Testis (tissue), 3 donors: ENCODE measurements around the gene KRCC1. TPM values are rescaled to one million over a fixed set of nuclear protein-coding genes. Genes with fewer than 3 reads are reported as not detected.

Source experiments
- DNase-seq: peaks from one replicate; pipeline ENCODE4 v3.0.0-alpha.2; 2019
- H3K27ac ChIP-seq, 2 donors: fragments of 200-600 bp; sonication (generic); one replicate each; pipeline ENCODE4 v1.5.1; 2019
- H3K27me3 ChIP-seq: fragments of 200-600 bp; sonication (generic); one replicate; pipeline ENCODE4 v1.5.1; 2019
- H3K36me3 ChIP-seq: fragments of 200-600 bp; sonication (generic); one replicate; pipeline ENCODE4 v1.5.1; 2017; ENCODE audit warnings: low read depth; ENCODE audit errors: missing control alignments
- H3K4me1 ChIP-seq: fragments of 200-600 bp; sonication (generic); one replicate; pipeline ENCODE4 v1.5.1; 2019
- H3K4me3 ChIP-seq, 2 donors: fragments of 200-600 bp; sonication (generic); one replicate each; pipeline ENCODE4 v1.5.1; 2017 to 2019
- H3K9me3 ChIP-seq: fragments of 200-600 bp; sonication (generic); one replicate; pipeline ENCODE4 v1.5.1; 2017
- POLR2A ChIP-seq: fragments of 450-650 bp; IDR thresholded peaks from one replicate; pipeline ENCODE4 v1.6.1; 2017; ENCODE audit warnings: antibody characterized with exemption, mild to moderate bottlenecking, moderate library complexity
- WGBS, 2 donors: methylation state at CpG; one replicate each; pipeline ENCODE4 v1.1.5; 2018; 5-methylcytosine and 5-hydroxymethylcytosine counted together
- intact Hi-C: fragments of 100-400 bp; cut with DNase I; formaldehyde crosslinking; loops from one replicate; pipeline ENCODE4 v1.15.1; 2023; ENCODE audit warnings: low total_unique reads
- polyA plus RNA-seq: library from polyadenylated mRNA; stranded (reverse); fragments of 350-450 nt; fragmentation: Illumina TruSeq; extraction: RNeasy Lipid Tissue Mini Kit (QIAGEN cat#74804); gene quantifications from one replicate; pipeline ENCODE4 v1.2.3, GENCODE V29; 2014; ENCODE audit warnings: low read depth, low replicate concordance; ENCODE audit not compliant: insufficient read depth
- total RNA-seq, 2 donors: library from RNA; depleted of rRNA; stranded (reverse); fragments of >200 nt; gene quantifications; one replicate each; pipeline ENCODE4 v1.2.3, GENCODE V29; 2016
- TF ChIP-seq, protein P1 (sequence below), 3 experiments: fragments of 450-650 bp in 2 of 3; fragments of 200-600 bp in 1 of 3; sonication (generic) in 1 of 3; IDR thresholded peaks; one replicate each; pipeline ENCODE4 v1.5.1; 2016 to 2019; ENCODE audit warnings: antibody characterized with exemption in 3 of 3, mild to moderate bottlenecking in 2 of 3, moderate library complexity in 1 of 3

The KRCC1 gene
- total and polyA plus RNA-seq, 3 donors from 2014 or later = 15.4 to 21.1 (median 16.9) TPM

DNA sequence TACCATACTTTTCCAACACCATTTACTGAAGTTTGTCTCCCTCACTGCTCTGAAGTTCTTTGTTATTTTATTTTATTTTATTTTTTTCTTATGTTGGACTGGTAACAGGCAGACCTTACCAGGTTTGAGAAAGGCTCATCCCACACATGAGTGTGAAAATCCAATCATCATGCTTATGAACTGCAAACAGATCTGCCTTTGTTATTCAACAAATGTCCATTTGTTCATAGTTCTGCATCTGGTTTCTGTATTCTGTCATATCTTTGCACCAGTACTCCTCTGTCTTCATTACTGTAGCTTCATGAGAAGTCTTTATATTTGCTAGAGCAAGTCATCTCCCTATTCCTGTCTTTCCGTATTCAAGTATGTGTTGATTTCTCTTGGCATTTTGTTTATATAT, 44.6 kb downstream of the KRCC1 start:
- no peaks in the 10 kb centered on the region for H3K27me3 ChIP-seq
- H3K36me3 ChIP-seq = no peaks in the 10 kb centered on the region
- 55 to 66% methylated on average over 1 of the region's 1 CpG for WGBS, 2 donors
- H3K4me3 ChIP-seq = no peak overlapping the region
- no peaks in the 10 kb centered on the region for H3K9me3 ChIP-seq
- H3K27ac ChIP-seq = no peak overlapping the region
- intact Hi-C loops = no loop called here
- DNase-seq = no peak
- H3K4me1 ChIP-seq = no peaks in the 10 kb centered on the region
- no peak for TF ChIP-seq POLR2A
- TF ChIP-seq, protein P1, sequence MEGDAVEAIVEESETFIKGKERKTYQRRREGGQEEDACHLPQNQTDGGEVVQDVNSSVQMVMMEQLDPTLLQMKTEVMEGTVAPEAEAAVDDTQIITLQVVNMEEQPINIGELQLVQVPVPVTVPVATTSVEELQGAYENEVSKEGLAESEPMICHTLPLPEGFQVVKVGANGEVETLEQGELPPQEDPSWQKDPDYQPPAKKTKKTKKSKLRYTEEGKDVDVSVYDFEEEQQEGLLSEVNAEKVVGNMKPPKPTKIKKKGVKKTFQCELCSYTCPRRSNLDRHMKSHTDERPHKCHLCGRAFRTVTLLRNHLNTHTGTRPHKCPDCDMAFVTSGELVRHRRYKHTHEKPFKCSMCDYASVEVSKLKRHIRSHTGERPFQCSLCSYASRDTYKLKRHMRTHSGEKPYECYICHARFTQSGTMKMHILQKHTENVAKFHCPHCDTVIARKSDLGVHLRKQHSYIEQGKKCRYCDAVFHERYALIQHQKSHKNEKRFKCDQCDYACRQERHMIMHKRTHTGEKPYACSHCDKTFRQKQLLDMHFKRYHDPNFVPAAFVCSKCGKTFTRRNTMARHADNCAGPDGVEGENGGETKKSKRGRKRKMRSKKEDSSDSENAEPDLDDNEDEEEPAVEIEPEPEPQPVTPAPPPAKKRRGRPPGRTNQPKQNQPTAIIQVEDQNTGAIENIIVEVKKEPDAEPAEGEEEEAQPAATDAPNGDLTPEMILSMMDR (IDR thresholded peaks at IDR 0.05) = no peak

- no peak for DNase-seq
- 73 to 89% methylated on average over 1 of the region's 1 CpG for WGBS, 2 donors
- Histone ChIP-seq H3K9me3 (no peaks in the 10 kb centered on the region), H3K36me3 (no peaks in the 10 kb centered on the region), H3K4me3 (no peak overlapping the region), H3K4me1 (no peaks in the 10 kb centered on the region), H3K27me3 (no peaks in the 10 kb centered on the region), H3K27ac (no peak overlapping the region)
- TF ChIP-seq POLR2A = no peak
- TF ChIP-seq, protein P1 (IDR thresholded peaks at IDR 0.05) = no peak
- intact Hi-C loops = no loop called here
Observed at GRCh38 chr2:88010136-88010535, 45.4 kb downstream of the KRCC1 start.

DNA sequence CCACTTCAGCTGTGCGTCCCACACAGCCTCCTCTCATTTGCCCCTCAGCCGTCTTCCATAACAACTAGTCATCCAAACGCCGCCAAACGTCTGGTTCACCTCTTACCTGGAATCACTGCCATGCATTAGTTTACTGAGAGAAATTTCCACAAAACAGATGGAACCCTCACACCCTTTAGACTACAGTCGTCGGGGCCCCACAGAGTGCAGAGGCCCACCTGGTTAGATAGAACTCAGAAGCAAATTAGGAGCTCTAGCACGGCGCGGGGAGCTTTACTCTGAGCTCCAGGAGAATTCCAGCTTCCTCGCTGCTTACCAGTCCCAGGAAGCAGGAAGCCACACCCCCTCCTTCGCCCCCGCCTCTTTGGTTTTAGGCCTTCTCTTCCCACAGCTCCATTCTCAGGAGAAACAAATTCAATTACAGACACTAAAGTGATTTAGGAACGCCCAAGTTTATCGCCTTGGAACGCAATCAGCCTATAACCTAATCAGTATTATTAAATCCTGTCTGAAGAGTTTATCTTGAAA, 48.6 kb downstream of the KRCC1 start:
- no peaks in the 10 kb centered on the region for H3K9me3 ChIP-seq
- no peaks in the 10 kb centered on the region for H3K36me3 ChIP-seq
- intact Hi-C loops = no loop called here
- TF ChIP-seq, protein P1 (IDR thresholded peaks at IDR 0.05) = no peak
- no peak for TF ChIP-seq POLR2A
- H3K27me3 ChIP-seq = no peaks in the 10 kb centered on the region
- peak; percentile 30 for DNase-seq
- WGBS, 2 donors = 66 to 80% methylated on average over 16 of the region's 16 CpGs
- H3K4me1 ChIP-seq = no peaks in the 10 kb centered on the region
- H3K27ac ChIP-seq = no peak overlapping the region
- no peak overlapping the region for H3K4me3 ChIP-seq

- no peaks in the 10 kb centered on the region for H3K4me1 ChIP-seq
- TF ChIP-seq, protein P1 (IDR thresholded peaks at IDR 0.05) = no peak
- no peak for TF ChIP-seq POLR2A
- no peak overlapping the region for H3K27ac ChIP-seq
- 70 to 83% methylated on average over 6 of the region's 6 CpGs for WGBS, 2 donors
- no peaks in the 10 kb centered on the region for H3K27me3 ChIP-seq
- no peaks in the 10 kb centered on the region for H3K36me3 ChIP-seq
- no peak for DNase-seq
- intact Hi-C loops = no loop called here
- no peaks in the 10 kb centered on the region for H3K9me3 ChIP-seq
- H3K4me3 ChIP-seq = no peak overlapping the region
Observed at GRCh38 chr2:88005776-88006175, 49.8 kb downstream of the KRCC1 start.

- Histone ChIP-seq H3K36me3 (no peaks in the 10 kb centered on the region), H3K27me3 (no peaks in the 10 kb centered on the region), H3K4me1 (no peaks in the 10 kb centered on the region), H3K4me3 (peak overlapping the region in 1 of 2 donors; percentile 38), H3K27ac (no peak overlapping the region), H3K9me3 (no peaks in the 10 kb centered on the region)
- no peak for DNase-seq
- WGBS, 2 donors = 29 to 32% methylated on average over 34 of the region's 34 CpGs
- intact Hi-C loops = no loop called here
- no peak for TF ChIP-seq POLR2A
- TF ChIP-seq, protein P1 (IDR thresholded peaks at IDR 0.05) = no peak
Observed at GRCh38 chr2:88003074-88003755, 52.4 kb downstream of the KRCC1 start.
